GM18909 (cell line): ENCODE data around the gene STK32C.

ENCODE experiments used
- ATAC-seq: cut with Tn5 transposase; IDR thresholded peaks from one replicate; pipeline ENCODE4 v1.9.1; 2021; ENCODE audit warnings: mild to moderate bottlenecking; ENCODE audit not compliant: unreplicated experiment, poor library complexity

STK32C gene

DNA sequence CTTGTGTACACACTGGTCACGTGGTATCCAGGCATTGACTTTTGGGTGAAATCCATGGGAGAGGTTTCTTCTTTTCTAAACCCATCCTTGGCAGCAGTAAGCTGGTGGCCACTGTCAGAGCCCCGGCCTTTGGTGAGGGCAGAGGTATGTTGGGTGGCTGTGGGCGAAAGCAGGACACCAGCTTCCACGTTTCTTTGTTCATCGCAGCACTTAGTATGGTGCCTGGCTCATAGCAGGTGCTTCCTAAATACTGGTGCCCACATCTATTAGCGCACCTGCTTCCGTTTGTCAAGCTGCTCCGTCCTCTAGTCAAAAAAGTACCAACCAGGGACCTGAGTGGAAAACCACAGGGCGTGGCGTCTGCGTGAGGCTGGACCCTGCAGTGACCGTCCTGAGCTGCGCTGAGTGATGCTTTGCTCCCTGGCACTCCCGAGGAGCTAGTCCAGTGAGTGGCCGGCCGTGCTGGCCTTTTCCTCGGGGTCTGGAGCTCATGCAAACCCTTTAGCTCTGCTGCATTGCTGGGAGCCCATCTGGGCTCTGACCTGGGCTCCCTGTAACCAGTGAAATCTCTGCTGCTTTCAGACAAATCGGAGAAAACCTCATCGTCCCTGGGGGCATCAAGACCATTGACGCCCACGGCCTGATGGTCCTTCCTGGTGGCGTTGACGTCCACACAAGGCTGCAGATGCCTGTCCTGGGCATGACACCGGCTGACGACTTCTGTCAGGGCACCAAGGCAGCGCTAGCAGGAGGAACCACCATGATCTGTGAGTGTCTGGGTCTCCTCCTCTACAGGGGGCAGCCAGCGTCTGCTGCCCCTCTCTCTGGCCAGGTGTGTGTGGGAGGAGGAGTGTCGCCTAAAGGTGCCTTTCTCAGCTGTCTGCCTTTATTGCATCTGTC, 115.4 kb downstream of the STK32C start:
- ATAC-seq: no peak

DNA sequence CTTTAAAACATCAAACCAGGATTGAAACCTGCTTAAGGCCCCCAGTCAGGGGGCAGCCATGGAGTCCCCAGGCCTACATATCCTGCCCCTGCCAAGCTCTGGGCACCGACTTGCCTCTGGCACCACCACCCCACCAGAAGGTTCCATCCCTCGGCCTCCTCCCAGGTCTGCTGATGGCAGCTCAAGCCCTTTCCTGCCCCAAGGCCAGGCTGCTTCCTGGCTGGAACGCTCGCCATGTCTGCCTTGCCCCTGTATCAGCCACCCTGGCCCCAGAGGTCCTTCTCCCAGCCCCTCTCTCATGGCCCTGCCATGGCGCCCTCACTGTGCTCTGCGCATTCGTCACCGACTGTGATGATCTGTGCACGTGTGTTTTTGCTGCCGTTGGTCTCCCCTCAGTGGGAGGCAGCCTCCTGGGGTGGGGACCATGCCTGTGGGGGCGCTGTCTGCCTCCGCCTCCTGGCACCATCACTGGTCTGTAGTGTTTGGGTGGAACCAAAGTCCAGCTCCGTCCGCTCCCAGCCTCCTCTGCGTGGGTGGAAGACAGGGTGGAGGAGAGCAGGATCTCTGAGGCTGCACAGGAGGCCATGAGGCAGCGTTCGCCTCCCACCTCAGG, 117.8 kb downstream of the STK32C start:
- no peak for ATAC-seq

DNA sequence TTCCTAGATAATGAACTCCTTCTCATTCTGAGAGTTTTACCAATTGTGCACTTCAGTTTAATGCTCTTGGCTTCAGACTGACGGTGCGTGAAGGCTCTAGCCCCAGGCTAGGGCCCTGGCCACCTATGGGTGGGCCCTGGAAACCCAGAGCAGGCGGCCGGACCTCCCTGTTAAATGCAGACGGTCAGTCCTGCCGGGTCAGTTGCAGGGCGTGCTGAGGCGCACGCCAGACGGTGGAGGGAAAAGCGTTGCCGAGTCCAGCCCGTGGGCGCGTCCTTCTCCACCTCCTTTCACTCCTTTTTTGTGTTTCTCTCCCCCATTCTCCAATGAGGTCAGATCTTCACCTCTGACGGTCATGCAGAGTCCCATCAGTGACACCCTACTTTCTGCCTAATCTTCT, 118.7 kb downstream of the STK32C start:
- ATAC-seq: no peak

- ATAC-seq: no peak
Measured at GRCh38 chr10:132188331-132188730, 119.4 kb downstream of the STK32C start.

- ATAC-seq: no peak
Measured at GRCh38 chr10:132187430-132188138, 120.2 kb downstream of the STK32C start.

GRCh38 chr10:132186488-132187429, 121.0 kb downstream of the STK32C start, which contains the start of gene DPYSL4:
Gene DPYSL4, plus strand, starts transcription at chr10:132186948. Its CDS starts 116 bp downstream, at chr10:132187064.
- ATAC-seq: no peak

DNA sequence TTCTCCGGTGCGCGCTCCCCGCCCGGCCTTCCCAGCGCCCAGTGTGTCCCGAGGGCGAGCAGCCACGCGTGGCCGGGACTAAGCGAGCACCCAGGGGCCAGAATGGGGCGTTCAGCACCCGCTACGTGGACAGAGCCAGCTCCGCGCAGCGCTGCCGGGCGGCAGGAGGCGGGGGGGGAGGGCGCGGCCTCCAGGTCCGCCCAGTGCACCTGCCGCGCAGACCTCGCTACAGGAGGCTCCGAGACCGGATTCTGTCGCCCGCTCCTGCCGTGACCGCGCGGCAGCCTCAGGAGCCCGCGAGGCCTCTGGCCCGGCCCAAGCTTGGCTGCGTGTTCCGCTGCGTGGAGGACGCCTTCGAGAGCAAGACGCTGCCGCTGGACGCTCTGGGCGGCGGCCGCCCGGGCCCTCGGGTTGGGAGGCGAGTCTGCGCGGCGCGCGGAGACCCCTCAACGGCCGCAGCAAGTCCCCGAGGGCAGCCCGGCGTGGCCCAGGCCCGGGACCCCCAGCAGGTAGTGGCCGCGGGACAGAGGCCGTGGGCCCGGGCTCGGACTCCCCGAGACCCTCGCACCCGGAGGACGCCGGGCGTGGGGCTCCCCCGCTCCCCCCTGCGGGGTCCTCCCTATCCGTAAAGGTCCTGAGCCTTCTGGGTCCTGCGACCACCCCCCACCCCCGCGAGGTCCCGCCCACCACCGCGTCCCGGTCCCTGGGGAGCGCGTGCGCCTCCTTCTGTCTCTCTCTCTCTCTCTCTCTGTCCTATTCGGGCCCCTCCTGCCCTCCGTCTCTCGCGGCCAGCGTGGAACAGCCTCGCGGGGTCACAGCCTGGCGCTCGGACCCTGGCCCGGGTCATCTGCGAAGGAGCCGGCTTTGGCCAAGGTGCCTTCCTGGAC, 121.9 kb downstream of the STK32C start:
- ATAC-seq: no peak

GRCh38 chr10:132184816-132185593, 122.7 kb downstream of the STK32C start:
- ATAC-seq: no peak

- ATAC-seq: no peak
Measured at GRCh38 chr10:132183046-132183445, 124.7 kb downstream of the STK32C start.

- no peak for ATAC-seq
Measured at GRCh38 chr10:132182591-132182990, 125.2 kb downstream of the STK32C start.

GRCh38 chr10:132181691-132182425, 125.9 kb downstream of the STK32C start:
- ATAC-seq: no peak

DNA sequence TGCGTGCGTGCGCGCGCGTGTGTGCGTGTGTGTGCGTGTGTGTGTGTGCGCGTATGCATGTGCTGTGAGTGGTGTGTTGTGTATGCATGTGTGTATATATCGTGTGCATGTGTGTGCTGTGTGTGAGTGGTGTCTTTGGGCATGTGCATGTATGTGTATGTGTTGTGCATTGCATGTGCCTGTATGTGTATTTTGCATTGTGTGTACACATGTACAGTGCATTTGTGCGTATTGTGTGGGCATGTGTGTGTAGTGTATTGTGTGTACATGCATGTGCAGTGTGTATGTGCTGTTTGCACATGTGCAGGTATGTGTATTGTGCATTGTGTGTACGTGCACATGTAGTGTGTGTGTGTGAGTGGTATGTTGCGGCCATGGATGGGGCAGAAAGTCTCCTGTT, 127.0 kb downstream of the STK32C start:
- ATAC-seq: no peak

DNA sequence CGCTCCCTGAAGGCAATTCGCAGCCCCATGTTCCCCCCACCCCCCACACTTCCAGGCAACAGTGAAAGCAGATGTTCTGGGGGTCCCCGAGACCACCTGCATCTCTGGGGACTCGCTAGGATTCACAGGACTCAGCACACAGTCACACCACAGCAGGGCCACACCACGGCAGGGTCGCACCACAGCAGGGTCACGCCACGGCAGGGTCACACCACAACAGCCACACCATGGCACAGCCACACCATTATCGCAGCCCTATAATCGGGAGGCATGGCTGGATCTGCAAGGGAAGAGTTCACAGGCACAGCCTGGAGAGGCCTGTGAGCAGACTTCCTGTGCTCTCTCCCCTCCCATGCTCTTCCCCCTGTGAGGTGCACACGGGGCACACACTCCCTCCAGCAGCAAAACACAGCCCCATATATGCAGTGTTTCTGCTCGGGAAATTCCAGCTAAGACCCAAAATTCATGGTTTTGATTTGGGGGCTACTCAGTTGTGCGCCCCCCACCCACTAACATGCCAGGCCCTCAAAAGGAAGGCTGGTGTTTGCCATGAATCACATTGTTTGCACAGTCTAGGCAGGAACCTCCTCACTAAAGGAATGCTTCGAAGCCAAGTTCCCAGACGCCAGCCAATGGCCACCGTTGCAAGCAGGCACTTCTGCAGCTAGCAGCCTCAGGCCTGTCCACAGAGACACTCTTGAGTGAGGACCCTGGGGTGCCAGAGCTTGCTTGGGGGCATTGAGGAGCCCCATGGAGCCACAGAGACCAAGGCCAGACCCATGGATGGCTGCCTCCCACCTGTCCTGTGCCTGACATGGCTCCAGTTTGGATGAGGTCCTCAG, 128.0 kb downstream of the STK32C start:
- no peak for ATAC-seq

DNA sequence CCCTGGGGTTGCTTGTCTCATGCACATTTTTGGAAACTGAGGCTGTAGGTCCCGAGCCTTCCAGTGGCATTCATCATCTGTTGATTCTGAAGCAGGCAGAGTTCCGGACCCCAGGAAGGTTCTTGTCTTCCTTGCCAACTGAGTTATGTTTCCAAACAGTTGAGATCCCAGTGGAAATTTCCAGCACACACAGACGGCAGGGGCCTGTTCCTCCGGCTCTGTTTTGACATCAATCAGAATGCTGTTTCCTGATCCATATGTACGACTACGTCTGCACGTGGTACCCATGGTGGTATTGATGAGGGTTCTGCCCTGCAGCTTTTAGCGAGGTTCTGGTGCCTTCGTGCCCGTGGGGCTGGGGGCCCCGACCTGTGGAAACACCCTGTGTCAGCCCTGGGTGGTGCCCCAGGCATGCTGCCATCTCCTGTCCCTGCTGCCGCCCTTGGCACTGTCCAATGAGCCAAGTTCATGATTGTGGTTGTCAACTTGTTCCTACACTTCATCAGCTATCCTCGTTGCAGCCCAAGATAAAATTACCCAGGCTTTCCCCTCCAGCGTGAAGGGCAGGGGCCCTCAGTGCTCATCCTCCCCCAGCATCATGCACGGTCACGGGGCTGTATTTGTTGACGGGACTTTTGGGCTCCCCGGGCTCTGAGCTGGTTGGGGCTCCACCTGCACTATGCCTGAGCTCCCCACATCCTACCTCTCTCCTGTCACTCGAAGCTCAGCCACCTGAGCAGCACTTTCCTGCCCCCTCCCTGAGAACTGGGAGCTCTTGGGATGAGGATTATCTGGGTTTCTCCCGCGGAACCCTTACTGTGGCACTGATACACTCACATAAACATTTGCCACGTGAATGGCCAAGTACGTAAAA, 128.8 kb downstream of the STK32C start:
- no peak for ATAC-seq

GRCh38 chr10:132178046-132178445, 129.7 kb downstream of the STK32C start:
- ATAC-seq: no peak
